NCI-H748 (cell line): ENCODE data around the gene DHX58.
A peak's percentile ranks its signal among the peaks of the same experiment; 100 is the strongest.

ENCODE experiments used
- DNase-seq: peaks from one replicate; lab custom pipeline; 2025; ENCODE audit not compliant: unreplicated experiment; lab: John Stamatoyannopoulos, UW

The DHX58 gene

GRCh38 chr17:42087736-42088705, 24.5 kb downstream of the DHX58 start:
- DNase-seq = peak; percentile 18

DNA sequence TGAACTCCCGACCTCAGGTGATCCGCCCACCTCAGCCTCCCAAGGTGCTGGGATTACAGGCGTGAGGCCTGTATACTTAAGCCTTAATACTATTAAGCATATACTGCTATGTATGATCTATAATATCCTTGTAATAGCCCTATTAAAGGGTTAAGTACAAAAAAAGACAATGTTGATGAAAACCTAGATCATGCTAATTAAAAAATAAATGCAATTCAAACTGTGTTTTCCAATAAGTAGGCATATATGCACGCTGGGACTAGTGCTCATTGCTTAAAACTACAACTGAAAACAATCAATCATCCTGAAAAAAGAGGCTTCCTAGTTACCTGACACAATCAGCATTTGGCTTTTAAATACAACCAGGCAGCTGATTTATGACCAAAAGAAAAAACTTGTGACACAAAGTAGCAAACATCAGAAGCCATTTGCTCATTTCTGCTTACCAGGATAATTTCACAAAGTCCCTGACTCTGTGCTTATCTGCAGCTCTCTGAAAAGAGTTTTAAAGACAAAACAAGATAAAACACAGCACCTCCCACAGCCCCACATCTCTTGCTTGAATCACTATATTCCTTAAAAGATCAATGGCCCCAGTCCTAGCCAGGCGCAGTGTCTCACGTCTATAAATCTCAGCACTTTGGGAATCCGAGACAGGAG, 25.3 kb downstream of the DHX58 start:
- DNase-seq = no peak

DNA sequence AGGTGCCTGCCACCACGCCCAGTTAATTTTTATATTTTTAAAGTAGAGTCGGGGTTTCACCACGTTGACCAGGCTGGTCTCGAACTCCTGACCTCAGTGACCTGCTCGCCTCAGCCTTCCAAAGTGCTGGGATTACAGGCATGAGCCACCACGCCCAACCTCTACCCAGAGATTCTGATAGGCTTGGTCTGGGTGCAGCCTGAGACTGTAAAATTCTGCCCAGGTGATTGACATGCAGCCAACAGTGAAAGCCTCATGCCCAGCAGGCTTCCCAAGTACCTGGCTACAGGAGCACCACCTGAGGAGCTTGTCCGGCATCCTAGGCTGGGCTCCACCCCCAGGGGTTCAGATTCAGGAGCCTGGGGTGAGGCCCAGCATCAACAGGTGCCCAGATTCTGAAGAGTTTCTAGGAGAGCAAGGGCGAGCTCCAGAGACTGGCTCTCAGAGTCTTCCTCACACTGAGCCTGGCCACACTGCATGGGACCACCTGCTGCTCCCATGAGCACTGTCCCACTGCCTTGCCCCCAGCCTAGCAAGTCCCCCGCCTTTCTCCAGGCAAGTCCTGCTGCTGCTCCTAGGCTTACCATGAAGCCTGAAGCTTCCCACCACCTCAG, 30.9 kb downstream of the DHX58 start:
- no peak for DNase-seq

GRCh38 chr17:42079541-42079940, 33.0 kb downstream of the DHX58 start:
- no peak for DNase-seq

DNA sequence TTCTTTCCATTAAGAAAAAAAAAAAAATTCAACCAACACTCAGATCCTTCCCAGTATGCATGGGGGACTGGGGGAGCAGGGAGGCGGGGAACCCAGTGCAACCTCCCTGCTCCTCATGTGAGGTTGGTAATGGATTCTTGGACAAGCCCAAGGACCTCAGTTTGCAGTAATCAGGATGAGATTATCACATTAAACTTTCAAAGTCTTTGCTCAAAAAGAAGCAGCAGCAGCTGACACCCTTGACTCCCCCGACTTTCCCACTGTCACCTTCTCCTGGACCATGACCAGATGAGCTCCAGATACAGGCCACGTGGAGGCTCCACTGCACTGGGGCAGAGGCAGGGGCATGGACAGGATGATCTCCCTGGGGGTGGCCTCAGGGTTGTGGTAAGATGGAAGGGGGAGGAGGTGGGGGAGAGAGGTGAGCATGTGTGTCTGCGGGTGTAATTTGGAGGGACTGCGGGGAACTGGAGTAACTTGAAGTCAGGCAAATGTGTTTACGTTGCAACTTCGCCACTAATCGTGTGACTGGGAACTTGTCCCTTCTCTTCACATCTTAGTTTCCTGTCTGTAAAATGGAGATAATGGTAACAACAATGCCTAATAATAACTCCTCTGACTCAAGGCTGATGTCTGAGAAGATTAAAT, 34.0 kb downstream of the DHX58 start:
- DNase-seq = no peak

GRCh38 chr17:42077755-42078154, 34.8 kb downstream of the DHX58 start:
- no peak for DNase-seq

DNA sequence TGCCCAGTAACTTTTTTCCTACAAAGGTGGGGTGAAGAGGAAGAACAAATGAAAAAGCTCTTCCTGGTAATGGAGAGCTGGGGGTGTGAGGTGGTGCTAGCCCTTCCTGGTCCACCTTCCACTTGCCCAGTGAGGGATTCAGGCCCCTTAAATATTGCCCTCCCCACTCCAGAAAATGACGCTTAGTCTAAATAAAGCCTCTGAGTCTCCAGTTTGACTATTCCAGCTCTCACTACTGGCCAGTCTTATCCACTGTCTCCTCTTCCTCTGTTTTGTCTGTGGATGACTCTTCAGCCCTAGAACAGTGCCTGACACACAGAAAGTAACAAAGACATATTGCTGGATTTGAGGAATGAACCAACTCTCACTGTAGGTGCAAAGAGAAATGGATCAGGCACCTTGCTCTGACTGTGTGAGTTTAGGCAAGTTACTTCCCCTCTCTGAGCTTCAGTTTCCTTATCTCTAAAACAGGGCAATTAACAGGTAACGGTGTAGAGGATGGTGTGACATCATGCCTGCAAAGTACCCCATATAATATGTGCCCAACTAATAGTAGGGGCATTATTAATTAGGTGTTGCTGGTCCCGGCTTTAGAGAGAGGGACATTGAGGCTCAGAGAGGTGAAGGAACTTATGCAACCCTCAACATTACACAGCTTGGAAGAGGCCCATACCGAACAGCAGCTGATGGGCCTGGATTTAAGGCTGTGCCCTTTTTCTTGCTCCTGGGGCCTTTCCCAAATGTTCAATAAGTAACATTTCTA, 35.5 kb downstream of the DHX58 start:
- DNase-seq = no peak

DNA sequence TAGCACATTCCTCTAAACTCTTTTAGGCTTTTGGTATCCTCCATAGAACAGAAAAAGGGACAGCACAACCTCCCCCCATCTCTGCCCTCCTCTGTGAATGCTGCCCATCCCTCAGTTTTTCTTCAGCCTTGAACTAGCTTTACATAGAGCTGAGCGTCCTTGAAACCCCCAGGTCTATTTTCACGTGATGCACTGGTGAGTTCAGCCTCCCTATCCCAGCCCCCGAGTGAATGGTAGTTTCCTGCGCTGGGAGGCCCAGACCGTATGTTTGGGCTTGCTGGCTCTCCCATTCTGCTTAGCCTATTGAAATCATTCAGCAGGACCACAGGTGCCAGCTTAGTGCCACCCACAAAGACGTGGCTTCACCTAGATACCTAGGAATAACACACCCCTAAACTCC, 36.7 kb downstream of the DHX58 start:
- no peak for DNase-seq

GRCh38 chr17:42072323-42073187, 40.0 kb downstream of the DHX58 start:
- DNase-seq = no peak

- DNase-seq = no peak
Measured at GRCh38 chr17:42071810-42072209, 40.7 kb downstream of the DHX58 start.

GRCh38 chr17:42068979-42069378, 43.5 kb downstream of the DHX58 start:
- no peak for DNase-seq

GRCh38 chr17:42067371-42068091, 45.0 kb downstream of the DHX58 start:
- peak; percentile 44 for DNase-seq

GRCh38 chr17:42065201-42065600, 47.3 kb downstream of the DHX58 start:
- DNase-seq = no peak

DNA sequence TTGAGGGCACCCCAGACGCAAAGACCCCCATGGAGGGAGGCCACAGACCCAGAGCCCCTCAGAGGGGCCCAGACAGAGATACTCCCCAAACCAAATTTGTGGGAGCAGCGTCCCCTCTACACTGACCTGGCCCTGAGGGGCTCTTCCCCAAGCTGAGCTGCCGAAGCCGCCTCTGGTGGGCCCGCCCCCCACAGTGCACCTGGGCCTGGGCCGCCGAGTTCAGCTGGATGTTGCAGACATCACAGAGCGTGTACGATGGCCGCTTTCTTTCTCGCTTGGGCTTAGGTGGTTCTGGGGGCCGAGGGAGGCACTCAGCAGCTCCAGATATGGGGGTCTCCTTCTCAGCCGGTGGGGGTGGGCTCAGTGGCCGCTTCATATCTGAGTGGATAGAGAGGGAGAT, 49.8 kb downstream of the DHX58 start:
- DNase-seq = no peak

DNA sequence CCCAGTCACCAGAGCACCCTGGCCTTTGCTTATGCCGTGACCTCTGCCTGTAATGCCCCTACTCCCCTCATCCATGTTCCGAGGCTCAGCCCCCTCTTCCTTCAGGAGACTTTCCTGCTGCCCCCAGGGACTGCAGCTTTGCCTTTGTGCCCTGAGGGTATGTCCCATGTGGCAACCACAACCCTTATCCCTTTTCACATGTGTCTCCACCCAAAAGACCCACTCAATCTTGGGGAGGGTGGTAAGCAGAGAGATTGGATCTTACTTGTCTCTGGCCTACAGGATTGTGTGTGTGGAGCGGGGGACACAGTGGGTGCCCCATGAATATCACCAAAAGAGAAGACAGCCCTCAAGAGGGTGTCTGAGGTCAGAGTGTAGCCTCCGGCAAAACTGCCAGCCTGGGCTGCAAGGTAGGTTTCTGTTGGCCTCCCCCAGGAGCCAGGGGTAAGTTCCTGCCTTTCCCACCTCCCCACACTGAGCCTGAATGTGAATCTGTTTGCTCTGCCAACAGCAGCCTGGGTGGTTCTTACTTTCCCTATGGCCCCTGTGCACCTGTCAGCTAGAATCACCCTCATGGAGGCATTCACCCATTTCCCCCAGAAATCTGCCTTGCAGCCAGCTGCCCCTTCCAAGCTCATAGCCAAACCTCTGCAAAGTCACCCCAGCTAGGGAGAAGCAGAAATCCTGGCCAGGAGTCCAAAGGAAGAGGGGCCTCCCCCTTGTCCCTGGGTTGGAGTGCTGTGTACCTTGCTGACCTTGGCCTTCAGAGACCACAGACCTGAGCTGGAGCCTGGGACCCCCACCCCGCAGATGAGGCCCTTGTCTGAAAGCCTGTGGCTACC, 50.6 kb downstream of the DHX58 start:
- no peak for DNase-seq

- no peak for DNase-seq
Measured at GRCh38 chr17:42060231-42060630, 52.3 kb downstream of the DHX58 start.

GRCh38 chr17:42059815-42060214, 52.7 kb downstream of the DHX58 start:
- DNase-seq = no peak

DNA sequence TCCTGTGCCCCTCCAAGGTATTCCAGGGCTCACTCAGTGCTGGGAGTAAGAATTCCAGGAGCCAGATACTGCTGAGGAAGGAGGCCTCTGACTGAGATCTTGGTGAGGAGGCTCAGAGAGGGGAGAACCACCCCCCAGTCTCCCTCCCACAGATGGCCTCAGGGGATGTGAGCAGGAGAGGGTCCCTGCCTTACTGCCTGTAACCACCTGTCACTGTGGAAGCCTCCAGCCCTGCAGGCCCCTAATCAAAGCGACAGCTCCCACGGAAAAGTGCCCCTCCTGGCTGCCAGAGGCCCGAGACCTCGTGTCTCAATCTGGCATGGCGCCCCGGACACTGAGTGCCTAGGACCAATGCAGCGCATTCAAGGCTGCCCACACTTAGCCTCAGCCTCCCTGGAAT, 54.5 kb downstream of the DHX58 start:
- DNase-seq = no peak
